Panc1 (cell line): Measurements from ENCODE around the gene MRPL4. TPM values are rescaled to one million over a fixed set of nuclear protein-coding genes. Genes with fewer than 3 reads are reported as not detected.

ENCODE experiments used
- ATAC-seq: fragments of 200-7000 bp; cut with Tn5 transposase; 2 replicates; pipeline ENCODE4 v1.9.1; 2020; ENCODE audit warnings: mild to moderate bottlenecking, moderate library complexity
- BruUV-seq: library from RNA; stranded (reverse); fragments of 400-500 nt; replicated peaks from 2 replicates; lab custom pipeline; 2021; lab: Mats Ljungman, UMichigan
- CTCF ChIA-PET: fragments of 300-600 bp; sonication (Branson Sonifier 250); formaldehyde crosslinking; loops from one replicate; lab custom pipeline; 2022; ENCODE audit warnings: antibody characterized with exemption; lab: Charles Lee
- POLR2A ChIA-PET: fragments of 300-600 bp; sonication (Branson Sonifier 250); formaldehyde crosslinking; loops from one replicate; lab custom pipeline; 2022; ENCODE audit warnings: antibody characterized with exemption; lab: Charles Lee
- DNase-seq: peaks from one replicate; pipeline ENCODE4 v3.0.0-alpha.2; 2010; ENCODE audit warnings: low read depth, low spot score
- H3K27ac ChIP-seq: 2 replicates; pipeline ENCODE4 v1.5.1; 2011; ENCODE audit warnings: mild to moderate bottlenecking, low read length, inconsistent platforms
- H3K27me3 ChIP-seq: fragments of 200-500 bp; sonication (Bioruptor generic); 2 replicates; pipeline ENCODE4 v1.6.0; 2014; ENCODE audit warnings: low read length, inconsistent platforms; ENCODE audit not compliant: control insufficient read depth, insufficient read depth
- H3K36me3 ChIP-seq: fragments of 200-500 bp; sonication (Bioruptor generic); 2 replicates; pipeline ENCODE4 v1.5.1; 2014; ENCODE audit warnings: inconsistent platforms, mild to moderate bottlenecking, low read length, moderate library complexity; ENCODE audit not compliant: control insufficient read depth, insufficient read depth
- H3K4me1 ChIP-seq: 2 replicates; pipeline ENCODE4 v1.5.1; 2011; ENCODE audit warnings: inconsistent platforms, mild to moderate bottlenecking, low read length, moderate library complexity; ENCODE audit not compliant: control insufficient read depth, insufficient read depth
- H3K4me3 ChIP-seq, 2 experiments: 2 replicates each; pipeline ENCODE4 v1.5.1; 2011 to 2012; ENCODE audit warnings: low read depth in 2 of 2, low read length in 2 of 2, mild to moderate bottlenecking in 2 of 2, inconsistent platforms in 1 of 2, moderate library complexity in 1 of 2
- H3K9me3 ChIP-seq: fragments of 200-500 bp; sonication (Bioruptor generic); 2 replicates; pipeline ENCODE4 v1.5.1; 2014; ENCODE audit warnings: low read depth, mild to moderate bottlenecking, inconsistent platforms, low read length, moderate library complexity; ENCODE audit not compliant: control insufficient read depth, insufficient read depth
- POLR2AphosphoS5 ChIP-seq: IDR thresholded peaks from 2 replicates; pipeline ENCODE4 v1.6.1; 2012; ENCODE audit warnings: mild to moderate bottlenecking, low read depth, low read length, moderate library complexity
- SIN3A ChIP-seq: IDR thresholded peaks from 2 replicates; pipeline ENCODE4 v1.6.1; 2012; ENCODE audit warnings: low read depth, mild to moderate bottlenecking, low read length, moderate library complexity, borderline replicate concordance; ENCODE audit not compliant: insufficient read depth
- TCF7L2 ChIP-seq: IDR thresholded peaks from 2 replicates; pipeline ENCODE4 v1.6.1; 2011; ENCODE audit warnings: mild to moderate bottlenecking, low read depth, low read length, inconsistent platforms
- in situ Hi-C: cut with HindIII; loops from 2 replicates; pipeline ENCODE4 v1.10.0; 2016; ENCODE audit warnings: low sequenced_read_pairs, low pct_unique_long_range_greater_than_20kb
- intact Hi-C: fragments of 100-400 bp; cut with micrococcal nuclease; formaldehyde crosslinking; loops from one replicate; pipeline ENCODE4 v1.10.0; 2022; ENCODE audit not compliant: unreplicated experiment
- total RNA-seq: library from RNA; stranded (reverse); gene quantifications from one replicate; pipeline ENCODE4 v1.2.1, GENCODE V29; 2021; ENCODE audit not compliant: unreplicated experiment
- TF ChIP-seq, protein P1 (sequence below), 2 experiments: IDR thresholded peaks; 2 replicates each; pipeline ENCODE4 v1.6.1; 2011 to 2012; ENCODE audit warnings: low read depth in 2 of 2, control low read depth in 1 of 2, low read length in 1 of 2, mild to moderate bottlenecking in 1 of 2, moderate library complexity in 1 of 2; ENCODE audit not compliant: insufficient read depth in 1 of 2
- TF ChIP-seq, protein P2 (sequence below): fragments of 450-650 bp; IDR thresholded peaks from 2 replicates; pipeline ENCODE4 v1.5.1; 2017; ENCODE audit warnings: mild to moderate bottlenecking

Gene MRPL4
- total RNA-seq, 1 experiment from 2014 or later, result 62.8 TPM

- ATAC-seq, result no peak
- CTCF ChIA-PET, result no interaction called here
Measured at GRCh38 chr19:10254244-10254643, 2.2 kb downstream of the MRPL4 start.

DNA sequence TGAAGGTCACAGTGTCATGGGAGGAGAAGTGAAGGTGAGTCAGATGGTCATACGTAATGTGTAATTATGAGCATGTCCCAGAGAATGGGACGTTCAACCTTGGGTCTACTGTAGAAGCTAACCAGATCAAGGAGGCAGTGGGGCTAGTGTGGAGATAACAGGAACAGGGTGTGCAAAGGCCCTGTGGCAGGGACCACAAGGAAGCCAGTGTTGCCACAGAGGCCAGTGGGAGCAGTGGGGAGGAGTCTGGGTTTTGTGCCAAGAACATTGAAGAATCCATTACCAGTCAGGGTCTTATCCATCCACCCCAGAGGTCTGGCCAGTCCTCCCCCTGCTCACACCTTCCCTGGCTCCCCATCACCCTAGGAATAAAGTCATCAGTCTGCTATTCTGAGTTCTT, 3.3 kb downstream of the MRPL4 start:
- peaks cover 5% of the 10 kb centered on the region; the same call in 1 of the 2 replicates for H3K36me3 ChIP-seq
- POLR2A ChIA-PET, result no interaction called here
- intact Hi-C loops, result loop anchor here (5.0 kb wide), 1 partner anchor 132 kb away; no protein-coding TSS in a partner anchor
- CTCF ChIA-PET, result no interaction called here
- no TSS peak for BruUV-seq
- H3K4me3 ChIP-seq, result no peak overlapping the region
- no peak for ATAC-seq
- in situ Hi-C loops, result no loop called here
- H3K4me1 ChIP-seq, result peaks cover 6% of the 10 kb centered on the region; the same call in 1 of the 2 replicates
- H3K27me3 ChIP-seq, result no peaks in the 10 kb centered on the region
- DNase-seq, result no peak
- TF ChIP-seq POLR2AphosphoS5 (no peak), TCF7L2 (no peak), SIN3A (no peak)
- TF ChIP-seq, protein P1, sequence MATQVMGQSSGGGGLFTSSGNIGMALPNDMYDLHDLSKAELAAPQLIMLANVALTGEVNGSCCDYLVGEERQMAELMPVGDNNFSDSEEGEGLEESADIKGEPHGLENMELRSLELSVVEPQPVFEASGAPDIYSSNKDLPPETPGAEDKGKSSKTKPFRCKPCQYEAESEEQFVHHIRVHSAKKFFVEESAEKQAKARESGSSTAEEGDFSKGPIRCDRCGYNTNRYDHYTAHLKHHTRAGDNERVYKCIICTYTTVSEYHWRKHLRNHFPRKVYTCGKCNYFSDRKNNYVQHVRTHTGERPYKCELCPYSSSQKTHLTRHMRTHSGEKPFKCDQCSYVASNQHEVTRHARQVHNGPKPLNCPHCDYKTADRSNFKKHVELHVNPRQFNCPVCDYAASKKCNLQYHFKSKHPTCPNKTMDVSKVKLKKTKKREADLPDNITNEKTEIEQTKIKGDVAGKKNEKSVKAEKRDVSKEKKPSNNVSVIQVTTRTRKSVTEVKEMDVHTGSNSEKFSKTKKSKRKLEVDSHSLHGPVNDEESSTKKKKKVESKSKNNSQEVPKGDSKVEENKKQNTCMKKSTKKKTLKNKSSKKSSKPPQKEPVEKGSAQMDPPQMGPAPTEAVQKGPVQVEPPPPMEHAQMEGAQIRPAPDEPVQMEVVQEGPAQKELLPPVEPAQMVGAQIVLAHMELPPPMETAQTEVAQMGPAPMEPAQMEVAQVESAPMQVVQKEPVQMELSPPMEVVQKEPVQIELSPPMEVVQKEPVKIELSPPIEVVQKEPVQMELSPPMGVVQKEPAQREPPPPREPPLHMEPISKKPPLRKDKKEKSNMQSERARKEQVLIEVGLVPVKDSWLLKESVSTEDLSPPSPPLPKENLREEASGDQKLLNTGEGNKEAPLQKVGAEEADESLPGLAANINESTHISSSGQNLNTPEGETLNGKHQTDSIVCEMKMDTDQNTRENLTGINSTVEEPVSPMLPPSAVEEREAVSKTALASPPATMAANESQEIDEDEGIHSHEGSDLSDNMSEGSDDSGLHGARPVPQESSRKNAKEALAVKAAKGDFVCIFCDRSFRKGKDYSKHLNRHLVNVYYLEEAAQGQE (IDR thresholded peaks at IDR 0.05; ENCODE audit: insufficient read depth in 1 of 2, low read depth in 2 of 2, low read length in 1 of 2), result no peak
- TF ChIP-seq, protein P2, sequence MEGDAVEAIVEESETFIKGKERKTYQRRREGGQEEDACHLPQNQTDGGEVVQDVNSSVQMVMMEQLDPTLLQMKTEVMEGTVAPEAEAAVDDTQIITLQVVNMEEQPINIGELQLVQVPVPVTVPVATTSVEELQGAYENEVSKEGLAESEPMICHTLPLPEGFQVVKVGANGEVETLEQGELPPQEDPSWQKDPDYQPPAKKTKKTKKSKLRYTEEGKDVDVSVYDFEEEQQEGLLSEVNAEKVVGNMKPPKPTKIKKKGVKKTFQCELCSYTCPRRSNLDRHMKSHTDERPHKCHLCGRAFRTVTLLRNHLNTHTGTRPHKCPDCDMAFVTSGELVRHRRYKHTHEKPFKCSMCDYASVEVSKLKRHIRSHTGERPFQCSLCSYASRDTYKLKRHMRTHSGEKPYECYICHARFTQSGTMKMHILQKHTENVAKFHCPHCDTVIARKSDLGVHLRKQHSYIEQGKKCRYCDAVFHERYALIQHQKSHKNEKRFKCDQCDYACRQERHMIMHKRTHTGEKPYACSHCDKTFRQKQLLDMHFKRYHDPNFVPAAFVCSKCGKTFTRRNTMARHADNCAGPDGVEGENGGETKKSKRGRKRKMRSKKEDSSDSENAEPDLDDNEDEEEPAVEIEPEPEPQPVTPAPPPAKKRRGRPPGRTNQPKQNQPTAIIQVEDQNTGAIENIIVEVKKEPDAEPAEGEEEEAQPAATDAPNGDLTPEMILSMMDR, result no peak
- no peak overlapping the region for H3K27ac ChIP-seq
- H3K9me3 ChIP-seq, result no peaks in the 10 kb centered on the region

More at GRCh38 chr19:10254244-10254643, 2.2 kb downstream of the MRPL4 start:
- TF ChIP-seq TCF7L2 (no peak), POLR2AphosphoS5 (no peak), SIN3A (no peak)
- TF ChIP-seq, protein P2, result no peak
- TF ChIP-seq, protein P1 (IDR thresholded peaks at IDR 0.05; ENCODE audit: insufficient read depth in 1 of 2, low read depth in 2 of 2, low read length in 1 of 2), result no peak
- Histone ChIP-seq H3K4me3 (no peak overlapping the region), H3K9me3 (no peaks in the 10 kb centered on the region), H3K27ac (no peak overlapping the region), H3K4me1 (no peaks in the 10 kb centered on the region), H3K36me3 (peaks cover 5% of the 10 kb centered on the region; the same call in 1 of the 2 replicates), H3K27me3 (no peaks in the 10 kb centered on the region)
- DNase-seq, result no peak
- intact Hi-C loops (loop anchor here (5.0 kb wide), 1 partner anchor 132 kb away; no protein-coding TSS in a partner anchor), in situ Hi-C loops (no loop called here)
- POLR2A ChIA-PET, result no interaction called here
- BruUV-seq, result no TSS peak
